Midbrain (tissue), 1 donor: ENCODE measurements around the gene CHRDL2.
A peak's percentile ranks its signal among the peaks of the same experiment; 100 is the strongest.

ENCODE experiments used
- DNase-seq: peaks from one replicate; lab custom pipeline; 2025; lab: John Stamatoyannopoulos, UW

CHRDL2 gene

DNA sequence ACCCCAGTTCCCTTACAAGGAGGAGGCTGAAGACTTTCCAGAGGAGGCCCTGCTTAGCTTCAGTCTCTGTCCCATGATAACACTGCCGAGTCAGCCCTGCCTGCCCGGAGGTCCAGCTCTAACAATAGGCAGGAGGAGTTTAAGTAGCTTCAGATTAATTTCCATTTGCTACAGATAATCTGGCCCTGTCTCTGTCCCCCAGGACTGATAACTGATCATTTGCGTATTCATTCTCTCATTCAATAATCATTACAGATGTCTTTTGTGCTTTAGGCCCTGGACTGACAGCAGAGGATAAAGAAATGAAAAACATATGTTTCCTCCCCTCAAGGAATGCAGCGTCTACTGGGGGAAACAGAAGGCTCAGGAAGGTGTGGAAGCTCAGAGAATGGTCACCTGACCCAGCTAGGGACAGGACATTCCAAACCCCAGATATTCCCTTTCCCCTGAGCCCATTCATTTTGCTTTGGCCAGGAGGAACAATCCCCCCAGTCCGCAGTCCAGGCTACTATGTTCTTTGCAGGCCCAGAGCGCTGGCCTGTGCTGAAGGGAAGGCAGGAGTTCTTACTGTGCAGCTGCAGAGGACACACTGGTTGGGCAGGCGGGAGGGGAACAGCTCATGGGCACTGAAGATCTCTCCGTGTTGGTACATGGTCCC, 20.8 kb downstream of the CHRDL2 start:
- DNase-seq: no peak

DNA sequence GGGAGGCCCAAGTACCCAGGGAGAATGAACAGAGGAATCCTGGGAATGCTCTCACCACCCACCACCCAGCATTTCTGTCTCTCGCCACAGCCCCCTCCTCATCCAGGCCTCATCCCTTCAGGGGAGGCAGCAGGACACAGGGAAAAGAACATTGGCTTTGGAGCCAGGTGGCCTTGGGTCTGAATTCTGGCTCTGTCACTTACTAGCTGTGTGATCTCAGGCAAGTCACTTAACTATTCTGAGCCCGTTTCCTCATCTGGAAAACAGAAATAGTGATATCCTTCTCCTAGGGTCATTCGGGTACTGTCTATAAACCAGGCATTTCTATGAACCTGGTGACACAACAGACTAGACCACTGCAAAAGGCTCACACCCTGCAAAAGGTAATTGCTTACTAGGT, 22.1 kb downstream of the CHRDL2 start:
- no peak for DNase-seq

DNA sequence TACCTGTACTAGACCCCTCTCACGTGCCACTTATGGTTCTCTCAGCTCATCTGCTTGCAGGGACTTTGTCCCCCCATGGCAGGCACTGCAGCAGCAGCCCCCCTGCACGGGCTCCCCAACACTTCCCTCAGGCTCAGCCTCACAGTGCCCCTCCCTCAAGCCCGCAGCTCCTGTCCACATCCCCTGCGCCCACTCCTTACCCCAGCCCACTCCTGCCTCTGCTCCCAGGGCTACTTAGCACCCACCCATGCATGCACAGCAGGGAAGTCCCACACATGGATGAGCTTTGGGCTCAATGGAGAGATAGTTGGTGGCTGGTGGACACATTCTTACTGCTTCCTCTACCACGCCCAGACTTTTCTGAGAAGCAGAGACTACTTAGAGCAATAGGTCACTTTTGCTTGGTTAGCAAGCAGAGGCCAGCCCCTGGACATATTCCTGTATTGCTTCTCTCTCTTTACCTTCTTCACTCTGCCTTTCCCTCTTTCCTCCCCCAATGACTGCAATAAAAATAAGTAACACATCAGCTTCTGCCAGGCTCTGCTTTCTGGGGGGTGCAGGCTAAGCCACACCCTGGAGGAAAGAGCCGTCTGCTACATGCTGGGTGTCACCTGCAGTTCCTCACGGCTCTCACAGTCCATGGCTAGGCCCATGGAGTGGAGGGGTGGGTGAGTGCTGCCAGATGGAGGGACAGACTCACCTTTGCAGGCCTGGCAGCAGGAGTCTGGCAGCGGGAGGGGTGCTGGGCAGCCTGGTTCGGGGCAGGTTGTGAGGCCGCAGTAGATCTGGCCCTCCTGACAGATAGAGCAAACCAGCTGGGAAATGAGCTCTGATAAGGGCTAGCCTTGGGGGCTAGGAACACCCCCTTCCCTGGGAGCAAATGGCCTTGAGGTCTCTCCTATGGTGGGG, 23.4 kb downstream of the CHRDL2 start:
- DNase-seq: no peak

GRCh38 chr11:74707182-74707581, 24.0 kb downstream of the CHRDL2 start:
- DNase-seq: no peak

DNA sequence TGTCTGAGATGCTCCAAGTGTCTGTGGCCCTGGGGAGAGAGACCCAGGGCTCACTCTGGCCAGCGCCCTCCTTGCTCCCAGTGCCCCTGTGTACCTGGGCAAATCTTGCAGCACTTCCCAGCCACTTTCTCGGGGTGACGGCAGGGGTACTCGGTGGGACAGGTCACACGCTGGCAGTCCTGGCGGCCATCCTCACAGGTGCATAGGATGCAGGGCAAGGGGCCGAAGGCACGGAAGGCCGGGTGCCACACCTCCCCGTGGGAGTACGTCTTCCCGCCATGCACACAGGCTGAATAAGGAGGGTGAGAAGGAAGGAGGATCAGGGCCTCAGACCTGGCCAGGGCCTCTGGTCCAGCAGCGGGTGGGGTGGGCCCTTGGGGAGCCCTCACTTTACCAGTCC, 28.0 kb downstream of the CHRDL2 start:
- no peak for DNase-seq

- peak; percentile 54 for DNase-seq
Observed at GRCh38 chr11:74702383-74703007, 28.7 kb downstream of the CHRDL2 start.

GRCh38 chr11:74701351-74701750, 29.9 kb downstream of the CHRDL2 start:
- no peak for DNase-seq

DNA sequence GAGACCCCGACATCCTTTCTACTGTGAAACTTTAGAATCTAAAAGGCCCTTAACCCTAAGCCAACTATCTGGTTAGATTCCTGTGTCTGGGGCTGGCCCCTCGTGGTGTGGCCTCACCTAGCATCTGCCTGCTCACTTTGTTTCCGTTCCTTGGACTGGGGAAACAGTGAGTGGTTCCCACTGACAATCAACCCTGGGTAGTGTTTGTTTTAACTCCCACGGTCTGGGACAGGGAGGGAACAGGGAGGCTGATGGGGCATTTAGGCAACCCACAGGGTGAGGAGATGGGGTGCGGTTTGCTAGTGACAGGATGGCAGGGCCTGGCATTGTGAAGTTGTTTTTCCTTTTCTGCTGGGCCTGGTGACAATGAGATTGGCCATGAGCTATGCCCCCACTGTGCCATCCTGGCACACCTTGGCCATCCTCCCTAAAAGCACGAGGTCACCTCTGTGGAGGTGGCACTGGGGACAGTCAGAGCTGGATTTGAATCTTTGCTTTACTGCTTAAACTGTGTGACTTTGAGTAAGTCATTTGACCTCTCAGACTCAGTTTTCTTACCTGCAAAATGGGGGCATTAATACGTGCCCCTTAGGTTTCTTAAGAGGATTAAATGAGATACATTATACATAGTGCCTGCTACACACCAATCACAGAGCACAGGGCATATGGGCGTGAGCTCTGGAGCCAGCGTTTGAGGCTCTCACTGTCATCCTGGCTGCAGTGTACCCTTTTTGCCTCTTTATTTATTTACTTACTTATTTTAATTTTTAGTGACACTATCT, 31.4 kb downstream of the CHRDL2 start:
- no peak for DNase-seq

DNA sequence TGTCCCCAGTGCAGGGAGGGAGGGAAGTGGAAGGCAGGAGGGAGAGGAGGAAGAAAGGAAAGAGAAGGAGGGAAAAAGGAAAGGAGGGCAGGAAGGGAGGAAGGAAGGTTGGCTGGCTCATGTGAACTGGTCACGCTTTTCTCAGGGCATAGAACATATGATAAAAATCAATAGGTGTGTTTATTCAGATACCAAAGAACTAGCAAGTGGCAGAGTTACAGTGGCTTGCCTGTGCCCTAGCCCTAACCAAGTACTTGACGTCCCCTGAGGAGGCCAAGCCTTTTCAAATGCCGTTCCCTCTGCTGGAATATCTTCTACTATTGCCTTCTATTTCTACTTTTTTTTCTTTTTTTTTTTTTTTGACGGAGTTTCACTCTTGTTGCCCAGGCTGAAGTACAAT, 33.5 kb downstream of the CHRDL2 start:
- no peak for DNase-seq

DNA sequence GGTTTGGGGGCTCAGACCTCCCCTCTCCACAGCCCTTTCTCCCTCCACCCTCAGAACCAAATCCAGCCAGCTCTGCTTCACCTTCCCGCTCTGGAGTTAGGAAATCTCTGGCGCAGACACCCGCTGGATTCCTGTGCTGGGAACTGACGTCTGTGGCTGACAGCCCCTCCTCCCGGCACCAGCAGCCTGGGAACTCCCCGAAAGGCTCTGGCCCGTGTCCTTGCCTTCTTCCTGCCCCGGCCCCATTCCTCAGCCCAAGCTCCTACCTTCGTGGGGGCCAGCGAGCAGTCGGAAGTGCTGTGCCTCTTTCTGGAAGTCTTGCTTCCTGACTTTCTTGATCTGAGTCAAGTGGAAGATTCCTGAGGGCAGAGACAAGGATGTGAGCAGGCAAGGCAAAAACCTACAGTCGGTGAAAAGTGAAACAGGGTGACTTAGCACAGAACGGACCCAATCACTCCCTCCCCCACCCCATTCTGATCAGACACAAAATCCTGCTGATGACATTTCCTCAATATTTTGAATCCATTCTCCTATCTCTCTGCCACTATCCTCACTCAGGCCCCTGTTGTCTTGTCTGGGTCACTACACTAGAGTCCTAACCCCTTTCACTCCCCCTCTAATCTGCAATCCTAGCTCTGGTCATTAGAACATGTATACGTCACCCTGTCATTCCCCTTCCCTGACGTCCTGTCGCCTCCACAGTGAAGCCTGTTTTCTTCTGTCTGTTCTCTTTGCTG, 34.1 kb downstream of the CHRDL2 start:
- DNase-seq: no peak

DNA sequence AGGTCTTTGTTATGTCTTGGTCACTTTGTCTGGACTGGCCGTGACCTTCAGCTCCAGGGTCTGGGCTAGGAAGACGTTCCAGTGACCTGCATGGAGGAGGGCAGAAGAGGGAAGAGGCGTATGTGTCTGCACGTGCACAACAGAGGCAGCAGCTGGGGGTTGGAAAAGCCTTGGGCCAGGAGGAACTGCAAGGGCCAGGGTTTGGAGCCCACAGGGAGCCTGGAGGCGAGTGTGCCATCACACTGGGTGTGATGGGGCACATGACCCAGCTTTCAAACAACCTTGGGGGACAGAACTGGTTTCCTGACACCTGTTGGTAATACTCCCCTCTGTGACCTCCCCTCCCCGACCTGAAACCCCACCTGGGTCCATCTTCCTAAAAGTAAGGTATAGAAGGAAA, 34.7 kb downstream of the CHRDL2 start:
- no peak for DNase-seq

DNA sequence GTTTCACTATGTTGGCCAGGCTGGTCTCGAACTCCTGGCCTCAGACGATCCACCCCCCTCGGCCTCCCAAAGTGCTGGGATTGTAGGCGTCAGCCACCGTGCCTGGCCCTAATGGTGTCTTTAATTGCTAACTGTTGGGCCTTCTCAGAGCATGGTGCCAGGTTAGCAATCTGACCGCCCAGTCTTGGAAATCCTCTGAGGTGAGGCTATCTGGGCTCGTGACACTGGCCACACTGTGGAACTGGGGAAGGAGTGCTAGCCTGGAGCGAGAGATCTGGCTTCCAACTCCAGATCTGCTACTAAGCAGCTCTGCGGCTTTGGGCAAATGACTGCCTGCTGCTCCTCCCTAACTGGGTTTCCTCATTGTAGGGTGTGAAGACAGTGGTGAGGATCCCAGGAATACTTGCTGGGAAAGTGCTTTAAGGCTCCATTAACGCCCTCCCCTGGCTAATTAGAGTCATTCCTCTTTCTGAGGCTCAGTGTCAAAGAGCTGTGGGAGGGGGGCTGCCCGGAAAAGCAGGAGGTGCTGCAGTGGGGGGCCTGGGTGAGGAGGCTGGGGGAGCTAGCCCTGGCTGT, 35.4 kb downstream of the CHRDL2 start:
- no peak for DNase-seq

GRCh38 chr11:74694136-74694930, 36.9 kb downstream of the CHRDL2 start:
- DNase-seq: no peak

- DNase-seq: no peak
Observed at GRCh38 chr11:74693531-74693930, 37.7 kb downstream of the CHRDL2 start.

GRCh38 chr11:74691755-74692154, 39.5 kb downstream of the CHRDL2 start:
- no peak for DNase-seq

GRCh38 chr11:74689666-74690065, 41.6 kb downstream of the CHRDL2 start:
- no peak for DNase-seq

DNA sequence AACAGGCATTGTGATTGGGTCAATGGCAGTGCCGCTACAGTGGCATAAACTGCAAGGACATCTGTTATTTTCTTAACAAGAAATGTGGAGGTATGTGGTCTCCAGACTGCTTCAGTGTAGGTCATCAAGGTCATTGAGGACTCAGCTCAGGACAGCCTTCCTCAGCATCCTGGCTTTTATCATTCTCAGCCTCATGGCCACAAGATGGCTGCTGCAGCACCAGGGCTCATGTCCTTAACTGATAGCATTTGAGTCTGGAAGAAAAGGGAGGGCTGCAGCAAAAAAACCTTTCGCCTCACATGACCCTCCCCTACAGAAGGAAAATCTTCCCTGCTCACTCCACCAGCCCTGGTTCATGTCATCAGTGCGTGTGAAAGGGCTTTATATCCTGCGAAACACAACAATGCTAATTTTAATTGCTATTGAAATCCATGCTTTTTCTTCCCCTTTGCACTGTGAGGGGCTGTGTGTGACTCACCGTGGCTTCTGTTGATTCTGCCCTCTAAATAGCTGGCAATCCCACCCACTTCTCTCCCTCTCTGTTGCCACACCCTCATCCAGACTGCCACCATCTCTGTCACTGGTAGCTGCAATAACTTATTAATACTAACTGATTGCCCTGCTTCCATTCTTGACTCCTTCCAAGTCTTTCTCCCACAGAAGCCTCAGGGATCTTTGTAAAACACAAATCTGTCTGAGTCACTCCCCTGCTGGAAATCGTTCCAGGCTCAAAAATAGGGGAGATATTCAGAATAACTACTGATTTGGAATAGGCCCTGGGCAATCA, 43.8 kb downstream of the CHRDL2 start:
- DNase-seq: no peak

- DNase-seq: no peak
Observed at GRCh38 chr11:74686792-74687191, 44.4 kb downstream of the CHRDL2 start.

DNA sequence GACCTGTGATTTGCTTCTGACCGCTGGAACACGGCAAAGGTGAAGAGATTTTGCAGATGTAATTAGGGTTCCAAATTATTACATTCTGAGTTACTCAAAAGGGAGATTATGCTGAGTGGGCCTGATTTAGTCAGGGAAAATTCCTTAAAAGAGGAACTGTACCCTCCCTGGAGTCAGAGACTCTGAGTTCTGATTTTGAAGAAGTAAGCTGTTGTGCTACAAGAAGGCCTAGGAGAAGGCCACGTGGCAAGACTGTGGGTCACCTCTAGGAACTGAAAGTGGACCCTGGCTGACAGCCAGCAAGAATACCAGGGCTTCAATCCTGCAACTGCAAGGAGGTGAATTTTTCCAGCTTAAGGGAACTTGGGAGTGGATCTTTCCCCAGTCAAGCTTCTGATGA, 45.3 kb downstream of the CHRDL2 start:
- peak; percentile 42 for DNase-seq
